Eye (tissue), 1 donor: ENCODE results near the gene RMDN3.

Experiments
- DNase-seq: peaks from one replicate; pipeline ENCODE4 v3.0.0-alpha.2; 2015

RMDN3 gene

GRCh38 chr15:40754883-40755811 lies at the start of gene RMDN3:
Gene RMDN3, minus strand, starts transcription at chr15:40755254. Its CDS starts 471 bp downstream, at chr15:40754783.
- DNase-seq: peak; percentile 98

- no peak for DNase-seq
Measured at GRCh38 chr15:40803688-40804087, 48.6 kb upstream of the RMDN3 start.

- DNase-seq: no peak
Measured at GRCh38 chr15:40803076-40803475, 48.0 kb upstream of the RMDN3 start.

GRCh38 chr15:40799523-40799922 lies 44.5 kb upstream of the RMDN3 start:
- DNase-seq: no peak

- no peak for DNase-seq
Measured at GRCh38 chr15:40796512-40796911, 41.5 kb upstream of the RMDN3 start.

GRCh38 chr15:40796041-40796440 lies 41.0 kb upstream of the RMDN3 start:
- DNase-seq: no peak

GRCh38 chr15:40793216-40793989 lies 38.3 kb upstream of the RMDN3 start:
- no peak for DNase-seq

- no peak for DNase-seq
Measured at GRCh38 chr15:40792394-40792793, 37.3 kb upstream of the RMDN3 start.

- no peak for DNase-seq
Measured at GRCh38 chr15:40790718-40791117, 35.7 kb upstream of the RMDN3 start.

GRCh38 chr15:40789999-40790398 lies 34.9 kb upstream of the RMDN3 start:
- DNase-seq: no peak

- no peak for DNase-seq
Measured at GRCh38 chr15:40789119-40789518, 34.1 kb upstream of the RMDN3 start.

- DNase-seq: no peak
Measured at GRCh38 chr15:40787991-40788390, 32.9 kb upstream of the RMDN3 start.

GRCh38 chr15:40787344-40787841 lies 32.3 kb upstream of the RMDN3 start:
- DNase-seq: peak; percentile 29

- no peak for DNase-seq
Measured at GRCh38 chr15:40785814-40786213, 30.8 kb upstream of the RMDN3 start.

- DNase-seq: no peak
Measured at GRCh38 chr15:40785164-40785563, 30.1 kb upstream of the RMDN3 start.

GRCh38 chr15:40782609-40783227 lies 27.7 kb upstream of the RMDN3 start:
- DNase-seq: peak; percentile 60

GRCh38 chr15:40776537-40777141 lies 21.6 kb upstream of the RMDN3 start:
- DNase-seq: no peak

- no peak for DNase-seq
Measured at GRCh38 chr15:40775740-40776536, 20.9 kb upstream of the RMDN3 start.

- DNase-seq: no peak
Measured at GRCh38 chr15:40775007-40775406, 20.0 kb upstream of the RMDN3 start.

GRCh38 chr15:40773902-40774301 lies 18.8 kb upstream of the RMDN3 start:
- DNase-seq: no peak

GRCh38 chr15:40773496-40773895 lies 18.4 kb upstream of the RMDN3 start:
- no peak for DNase-seq

GRCh38 chr15:40772014-40772413 lies 17.0 kb upstream of the RMDN3 start:
- DNase-seq: no peak
